SIG-M5 treated with dmso at 0.1 percent for 504 hours (cell line): ENCODE measurements around the gene ZBTB7C.

Experiments
- DNase-seq: peaks from one replicate; lab custom pipeline; 2025; ENCODE audit not compliant: unreplicated experiment; lab: John Stamatoyannopoulos, UW

ZBTB7C gene

DNA sequence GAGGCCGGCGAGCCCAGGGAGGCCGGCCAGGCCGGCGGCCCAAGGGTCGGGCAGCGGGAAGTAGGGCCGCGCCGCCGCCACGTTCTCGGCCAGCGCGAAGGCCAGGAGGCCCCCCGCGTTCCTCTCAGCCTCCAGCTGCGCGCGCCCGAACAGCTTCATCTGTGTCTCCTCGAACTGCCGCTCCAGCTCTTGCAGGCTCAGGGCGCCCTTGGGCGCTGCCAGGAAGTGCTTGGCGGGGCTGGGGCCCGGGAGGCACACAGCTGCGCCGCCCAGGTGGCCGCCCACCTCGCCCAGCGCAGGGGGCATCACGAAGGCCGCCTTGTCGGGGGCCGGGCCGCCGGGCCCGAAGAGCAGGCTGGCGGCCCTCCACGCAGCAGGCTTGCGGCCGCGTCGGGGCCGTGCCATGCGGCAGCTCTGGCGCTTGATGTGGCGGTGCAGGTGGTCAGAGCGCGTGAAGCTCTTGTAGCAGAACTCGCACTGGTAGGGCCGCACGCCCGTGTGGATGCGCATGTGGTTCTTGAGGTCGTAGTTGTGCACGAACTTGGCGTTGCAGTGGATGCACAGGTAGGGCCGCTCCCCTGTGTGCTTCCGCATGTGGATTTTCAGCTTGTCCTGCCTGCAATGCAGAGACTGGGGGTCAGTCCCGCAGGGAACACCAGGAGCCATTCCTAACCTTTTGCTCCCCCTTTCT lies 379.7 kb downstream of the ZBTB7C start:
- DNase-seq: no peak

DNA sequence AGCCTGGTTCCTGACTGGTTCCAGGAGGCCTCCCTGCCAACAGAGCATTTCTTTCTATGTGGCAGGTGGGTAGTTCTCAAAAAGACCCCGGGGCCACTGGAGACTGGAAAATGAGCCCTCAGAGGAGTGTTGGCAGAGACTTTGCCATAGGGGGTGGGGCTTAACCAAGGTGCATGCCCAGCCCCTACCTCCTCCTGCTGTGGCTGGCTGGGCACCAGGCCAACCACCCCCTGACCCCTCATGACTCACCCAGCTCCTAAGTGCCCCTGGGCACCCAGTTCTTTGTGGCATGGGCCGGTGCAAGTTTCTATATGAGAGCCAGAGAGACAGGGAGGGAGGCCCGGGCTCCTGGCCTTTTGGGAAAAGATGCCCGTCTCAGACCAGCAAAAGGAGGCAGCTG lies 380.5 kb downstream of the ZBTB7C start:
- no peak for DNase-seq

DNA sequence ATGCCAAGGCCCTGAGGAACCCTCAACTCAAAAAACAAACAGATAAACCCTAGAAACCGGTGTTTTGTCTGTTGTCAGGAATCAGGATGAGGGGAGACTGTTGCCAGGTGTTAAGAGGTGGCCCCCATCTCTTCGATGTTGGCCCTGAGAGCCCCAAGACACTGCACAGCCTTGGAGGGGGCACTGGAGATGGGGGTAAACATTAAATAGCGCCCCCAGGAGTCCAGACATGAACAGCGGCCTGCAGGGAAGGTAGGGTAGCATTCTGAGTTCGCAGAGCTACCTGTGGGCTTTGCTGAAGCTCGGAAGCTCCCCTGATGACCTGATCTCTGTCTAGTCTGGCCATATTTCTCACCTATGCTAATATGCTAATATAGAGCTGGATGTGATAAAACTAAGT lies 381.1 kb downstream of the ZBTB7C start:
- DNase-seq: no peak

DNA sequence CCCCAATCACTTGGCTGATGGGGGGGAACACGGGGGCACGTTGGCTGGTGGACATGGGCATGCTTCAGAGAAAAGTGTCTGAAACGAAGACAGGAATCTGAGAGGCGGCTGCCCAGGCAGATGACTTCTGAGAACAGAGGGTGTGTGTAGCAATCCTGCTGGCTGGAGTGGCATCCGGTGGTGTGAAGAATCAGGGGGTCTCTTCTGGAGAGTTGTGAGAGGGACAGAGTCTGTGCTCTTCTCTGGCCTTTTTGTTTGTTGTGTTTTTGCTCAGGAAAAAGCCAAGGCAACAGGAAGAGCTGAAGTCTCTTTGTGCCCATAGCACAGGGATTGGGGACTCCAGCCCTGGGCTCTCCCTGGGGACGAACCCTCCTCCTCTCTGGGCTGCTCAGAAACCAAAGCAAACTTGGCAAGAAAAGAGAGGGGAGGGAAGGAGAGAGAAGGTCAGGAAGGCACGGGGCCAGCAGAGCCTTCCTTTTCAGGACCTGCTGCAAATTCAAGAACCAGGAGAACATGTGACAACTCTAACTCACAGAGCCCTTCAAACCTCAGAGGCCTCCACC lies 381.7 kb downstream of the ZBTB7C start:
- DNase-seq: no peak

GRCh38 chr18:48026216-48026615 lies 383.0 kb downstream of the ZBTB7C start:
- no peak for DNase-seq

DNA sequence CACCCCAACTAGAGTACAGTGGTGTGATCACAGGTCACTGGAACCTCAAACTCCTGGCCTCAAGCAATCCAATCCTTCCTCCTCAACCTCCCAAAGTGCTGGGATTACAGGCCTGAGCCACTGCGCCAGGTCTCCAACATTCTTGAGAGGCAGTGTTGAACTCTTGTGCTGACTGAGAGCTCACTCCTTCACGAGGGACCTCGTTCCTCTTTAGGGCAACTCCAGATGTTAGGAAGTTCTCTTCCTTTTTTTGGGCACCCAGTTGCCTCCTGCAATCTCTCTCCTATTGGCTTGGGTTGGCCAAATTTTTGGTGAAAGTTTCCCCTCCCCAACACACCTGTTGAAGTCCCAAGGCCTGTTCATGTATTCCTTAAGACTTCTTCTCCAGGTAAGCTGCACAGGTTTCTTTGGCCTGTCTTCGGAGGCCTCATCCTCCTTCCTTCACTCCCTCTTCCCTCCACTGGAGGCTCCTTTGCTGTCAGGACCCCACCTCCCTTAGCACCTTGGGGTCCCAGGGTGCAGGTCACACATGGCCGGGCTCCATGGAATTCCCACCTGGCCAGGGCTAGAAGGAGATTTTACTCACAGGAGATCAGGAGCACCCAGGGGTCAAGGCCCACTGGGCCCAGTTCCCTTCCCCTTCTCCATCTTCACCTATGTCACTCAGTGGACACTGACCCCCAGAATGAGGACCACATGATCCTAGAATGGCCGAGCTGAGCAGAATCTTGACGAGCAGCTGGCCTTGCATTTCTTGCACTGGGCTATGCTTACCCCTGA lies 384.1 kb downstream of the ZBTB7C start:
- DNase-seq: no peak

- no peak for DNase-seq
Measured at GRCh38 chr18:48024009-48024512, 385.1 kb downstream of the ZBTB7C start.

GRCh38 chr18:48023334-48024008 lies 385.7 kb downstream of the ZBTB7C start:
- DNase-seq: peak; percentile 5

- peak; percentile 78 for DNase-seq
Measured at GRCh38 chr18:48022531-48023329, 386.5 kb downstream of the ZBTB7C start.

- DNase-seq: no peak
Measured at GRCh38 chr18:48022021-48022420, 387.2 kb downstream of the ZBTB7C start.

DNA sequence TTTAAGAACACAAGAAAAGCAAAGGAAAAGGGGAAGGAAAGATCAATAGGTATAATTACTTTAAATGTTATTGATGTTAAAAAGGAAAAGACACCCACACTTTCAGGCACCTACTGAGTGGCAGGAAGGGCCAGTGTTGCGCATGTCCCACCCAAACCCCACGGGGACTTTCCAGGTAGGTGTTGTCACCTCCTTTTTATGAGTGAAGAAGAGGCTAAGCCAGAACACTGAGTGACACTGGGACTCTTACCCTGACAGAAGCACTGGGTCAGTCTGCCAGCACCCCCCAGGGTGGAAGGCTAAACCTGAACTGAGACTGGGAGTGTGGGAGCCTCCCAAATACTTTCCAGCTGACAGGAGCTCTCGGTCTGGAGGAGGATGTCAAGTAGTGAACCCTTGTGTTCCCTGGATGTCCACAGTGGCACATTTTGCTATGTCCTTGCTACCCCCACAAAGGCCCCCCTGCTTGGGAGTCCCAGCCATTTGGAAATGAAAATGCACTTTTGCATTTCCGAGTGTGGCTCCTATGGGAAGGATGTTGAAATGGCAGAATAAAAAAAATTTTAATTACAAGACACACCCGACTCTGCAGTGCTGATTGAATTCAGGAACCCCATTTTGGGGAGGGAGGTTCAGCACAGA lies 387.8 kb downstream of the ZBTB7C start:
- no peak for DNase-seq

- DNase-seq: no peak
Measured at GRCh38 chr18:48020337-48021250, 388.6 kb downstream of the ZBTB7C start.

GRCh38 chr18:48019557-48020325 lies 389.4 kb downstream of the ZBTB7C start:
- DNase-seq: no peak

GRCh38 chr18:48018851-48019250 lies 390.3 kb downstream of the ZBTB7C start:
- DNase-seq: no peak

DNA sequence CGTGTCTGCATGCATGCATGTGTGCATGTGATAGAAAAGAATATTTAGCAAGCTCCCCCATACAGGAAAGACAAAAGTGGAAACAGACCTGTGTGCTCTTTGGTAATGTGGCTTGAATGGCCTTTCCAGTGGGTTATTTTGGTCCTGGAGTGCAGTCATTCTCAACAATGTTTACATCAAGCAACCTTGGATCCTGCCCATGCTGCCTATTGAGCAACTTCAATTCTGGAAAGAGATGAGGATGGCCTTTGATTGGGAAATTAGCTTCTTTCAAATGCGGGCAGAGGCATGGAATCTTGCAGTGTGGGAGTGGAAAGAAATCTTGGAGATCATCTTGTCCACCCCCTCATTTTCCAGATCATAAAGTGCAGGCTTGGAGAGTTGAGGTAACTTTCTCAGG lies 391.5 kb downstream of the ZBTB7C start:
- no peak for DNase-seq

- no peak for DNase-seq
Measured at GRCh38 chr18:48013162-48013561, 396.0 kb downstream of the ZBTB7C start.

GRCh38 chr18:48011926-48012465 lies 397.2 kb downstream of the ZBTB7C start:
- DNase-seq: no peak

GRCh38 chr18:48010264-48010663 lies 398.9 kb downstream of the ZBTB7C start:
- DNase-seq: no peak
